HG02840 (cell line): ENCODE data around the gene LRP8.

ENCODE experiments used
- ATAC-seq: cut with Tn5 transposase; IDR thresholded peaks from one replicate; pipeline ENCODE4 v1.9.1; 2021; ENCODE audit warnings: mild to moderate bottlenecking, moderate library complexity, moderate number of reproducible peaks; ENCODE audit not compliant: unreplicated experiment, low FRiP score

LRP8 gene

GRCh38 chr1:53328009-53328461 lies at the start of gene LRP8:
Gene LRP8 (minus strand): TSS chr1:53328070. CDS start chr1:53327912, 158 bp downstream.
- peak; percentile 29 for ATAC-seq

DNA sequence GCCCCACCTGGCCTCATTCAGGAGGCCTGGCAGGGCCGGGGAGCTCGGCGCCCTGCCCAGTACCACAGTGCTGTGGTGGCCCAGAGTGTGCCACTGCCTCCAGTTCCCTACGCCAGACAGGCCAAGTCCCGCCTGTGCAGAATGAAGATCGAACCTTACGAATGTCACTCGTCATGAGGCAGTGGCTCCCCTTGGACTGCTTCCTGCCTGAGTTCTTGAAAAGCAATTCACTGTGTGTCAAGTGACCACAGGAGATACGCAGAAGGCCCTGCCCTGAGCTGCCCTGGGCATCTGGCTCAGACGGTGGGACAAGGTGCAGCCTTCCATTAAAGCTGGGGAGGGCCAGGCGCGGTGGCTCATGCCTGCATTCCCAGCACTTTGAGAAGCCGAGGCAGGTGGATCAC lies 49.6 kb upstream of the LRP8 start:
- no peak for ATAC-seq

- no peak for ATAC-seq
These were observed 49.0 kb upstream of the LRP8 start for GRCh38 chr1:53376742-53377437.

DNA sequence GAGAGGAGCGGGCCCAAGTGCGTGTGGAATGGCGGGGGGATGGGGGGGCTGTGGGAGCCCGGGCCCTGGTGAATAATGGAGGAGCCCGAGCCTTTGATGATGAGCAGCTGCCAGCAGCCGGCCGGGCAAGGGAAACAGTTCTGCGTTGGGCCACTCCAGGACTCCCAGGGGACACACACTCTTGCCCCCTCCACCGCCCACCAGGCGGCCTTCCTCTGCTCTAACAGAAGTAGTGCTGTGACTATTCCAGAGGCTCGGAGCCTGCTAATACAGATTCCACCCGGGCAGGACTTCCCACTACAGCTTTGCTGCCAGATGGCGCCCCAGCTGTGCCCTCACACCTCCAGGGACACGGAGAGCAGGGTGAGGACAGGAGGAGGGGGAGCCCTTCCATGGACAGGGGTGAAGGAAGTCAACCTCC lies 48.2 kb upstream of the LRP8 start:
- ATAC-seq, result no peak

DNA sequence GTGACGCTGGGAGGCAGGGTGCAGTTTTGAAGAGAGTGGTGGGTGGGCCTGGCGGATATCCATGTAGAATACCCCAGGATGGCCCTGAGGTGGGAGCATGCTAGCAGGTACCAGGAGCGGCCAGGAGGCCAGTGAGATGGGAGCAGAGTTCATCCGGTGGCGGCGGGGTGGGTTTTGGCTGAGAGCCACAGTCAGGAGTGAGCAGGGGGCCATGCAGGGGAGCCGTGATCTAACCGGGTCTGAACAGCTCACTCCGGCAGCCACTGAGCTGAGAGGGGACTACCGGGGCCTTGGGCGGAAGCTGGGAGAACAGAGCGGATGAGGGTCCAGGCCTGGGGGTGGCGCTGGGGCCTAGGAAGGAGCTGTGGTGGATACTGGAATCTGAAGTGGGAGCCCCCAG lies 47.6 kb upstream of the LRP8 start:
- ATAC-seq, result no peak

- ATAC-seq, result no peak
These were observed 45.4 kb upstream of the LRP8 start for GRCh38 chr1:53373246-53373645.

GRCh38 chr1:53372501-53372951 lies 44.7 kb upstream of the LRP8 start:
- no peak for ATAC-seq

DNA sequence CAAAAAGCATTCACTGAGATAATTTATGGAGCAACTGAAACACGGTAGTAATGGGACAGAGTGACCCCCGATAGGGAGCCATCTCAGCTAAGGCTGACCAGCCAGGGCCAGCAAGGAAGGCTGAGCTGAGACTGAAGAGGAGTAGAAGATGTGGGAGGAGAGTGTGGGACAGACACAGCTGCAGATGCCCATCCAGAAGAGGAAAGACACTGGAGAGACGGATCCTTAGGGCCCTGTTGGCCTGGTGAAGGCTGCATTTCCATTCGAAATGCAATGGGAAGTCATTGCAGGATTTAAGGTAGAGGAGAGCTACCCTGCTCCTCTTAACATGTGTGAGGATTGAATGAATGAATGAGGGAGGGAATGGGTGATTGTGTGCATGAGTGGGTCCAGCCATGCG lies 44.0 kb upstream of the LRP8 start:
- ATAC-seq, result no peak

DNA sequence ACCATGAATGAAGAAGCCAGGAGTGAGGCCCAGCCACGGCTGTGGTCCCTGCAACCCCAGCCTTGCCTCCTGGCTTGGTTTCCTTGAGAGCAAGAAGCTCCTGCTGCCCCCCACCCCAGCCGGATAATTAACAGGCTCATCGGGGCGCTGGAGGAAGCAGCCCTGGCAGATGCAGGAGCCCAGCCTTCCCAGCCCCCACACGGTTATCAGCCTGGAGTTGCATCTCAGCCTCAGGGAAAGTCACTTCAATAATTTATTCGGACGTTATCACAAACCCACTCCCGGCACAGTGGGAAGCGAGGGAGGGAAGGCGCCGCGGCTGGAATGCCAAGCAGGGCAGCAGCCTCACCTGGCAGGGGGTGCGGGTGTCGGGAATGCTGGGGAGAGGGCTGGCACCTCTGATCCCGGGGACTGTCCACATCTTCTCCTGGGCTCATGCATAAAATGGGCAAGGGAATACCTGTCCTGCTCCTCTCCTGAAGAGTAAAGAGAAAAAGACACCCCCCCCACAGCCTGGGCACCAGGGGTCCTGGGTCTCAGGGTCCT lies 43.3 kb upstream of the LRP8 start:
- ATAC-seq, result no peak

DNA sequence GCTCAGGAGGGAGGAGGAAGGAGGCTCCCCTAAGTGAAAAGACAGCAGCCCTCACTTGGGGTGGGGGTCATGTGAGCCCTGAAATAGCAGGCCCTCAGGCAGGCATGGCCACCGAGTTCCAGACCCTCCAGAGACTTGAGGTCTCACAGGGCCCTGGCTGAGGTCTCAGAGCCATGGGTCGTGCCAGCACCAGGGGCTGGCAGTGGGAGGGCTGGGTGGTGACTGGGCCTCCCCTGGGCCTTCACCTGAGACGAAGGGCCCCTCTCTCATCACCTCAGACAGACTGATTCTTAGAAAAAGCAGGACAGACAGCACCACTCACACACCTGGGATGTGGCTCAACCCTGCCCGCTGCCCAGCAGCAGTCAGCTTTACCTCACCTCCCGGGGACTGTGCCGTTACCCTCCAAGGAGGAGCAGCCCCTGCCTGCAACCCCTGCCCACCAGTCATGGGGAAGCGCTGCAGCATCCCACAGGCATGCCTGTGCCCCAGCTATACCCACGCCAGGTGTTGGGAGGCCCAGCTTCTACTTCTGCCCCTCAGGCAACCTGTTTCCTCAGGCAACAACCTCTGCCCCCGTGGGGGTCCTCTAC lies 42.6 kb upstream of the LRP8 start:
- no peak for ATAC-seq

DNA sequence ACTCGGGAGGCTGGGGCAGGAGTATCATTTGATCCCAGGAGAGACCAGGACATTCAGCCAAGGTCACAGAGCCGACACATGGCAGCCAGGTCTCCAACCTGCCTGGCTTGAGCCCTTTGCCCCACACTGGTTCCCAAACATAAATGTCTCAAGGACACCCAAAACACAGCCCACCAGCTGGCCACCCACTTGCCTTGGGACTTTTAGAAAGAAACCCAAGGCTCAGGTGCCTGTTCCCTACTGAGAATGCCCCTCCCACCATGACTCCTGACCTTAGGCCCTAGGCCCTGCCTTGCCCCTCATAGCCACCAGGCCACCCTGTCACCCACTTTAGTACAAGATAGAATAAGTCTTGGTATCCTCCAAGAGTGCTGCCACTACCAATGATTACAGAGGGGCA lies 41.9 kb upstream of the LRP8 start:
- ATAC-seq, result no peak

GRCh38 chr1:53369034-53369750 lies 41.3 kb upstream of the LRP8 start:
- no peak for ATAC-seq

DNA sequence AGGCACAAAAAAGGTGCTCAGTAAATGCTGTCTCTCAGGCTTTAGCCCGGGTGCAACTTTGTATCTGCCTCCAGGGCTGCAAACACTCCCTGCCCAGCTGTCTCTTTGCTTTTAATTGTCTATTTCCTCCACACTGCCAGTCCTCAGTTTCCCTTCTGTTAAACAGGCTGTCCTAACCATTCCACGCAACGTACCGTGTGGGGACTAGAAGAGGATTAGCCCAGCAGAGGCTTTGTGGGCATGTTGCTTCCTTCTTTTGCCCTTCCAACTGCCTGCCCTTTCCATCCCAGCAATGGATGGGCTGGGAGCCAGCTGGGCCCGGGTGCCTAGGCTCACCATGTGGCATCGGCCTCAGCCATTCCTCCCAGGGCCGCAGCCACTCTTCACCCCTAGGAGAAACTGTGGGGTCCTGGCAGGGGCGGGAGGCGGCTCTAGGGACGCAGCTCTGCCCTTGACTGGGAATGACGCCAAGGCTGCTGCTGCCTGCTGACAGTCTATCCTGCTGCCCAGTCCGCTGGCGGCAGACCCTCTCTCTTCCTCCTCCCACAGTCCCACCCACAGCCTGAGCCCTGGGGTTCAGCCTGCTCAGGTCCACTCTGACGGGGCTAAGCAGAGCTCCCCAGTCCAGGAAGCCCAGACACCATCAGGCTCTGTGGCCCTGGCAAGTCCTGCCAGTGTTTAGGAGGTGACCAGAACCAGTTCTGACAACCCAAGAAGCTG lies 40.6 kb upstream of the LRP8 start:
- ATAC-seq, result no peak

DNA sequence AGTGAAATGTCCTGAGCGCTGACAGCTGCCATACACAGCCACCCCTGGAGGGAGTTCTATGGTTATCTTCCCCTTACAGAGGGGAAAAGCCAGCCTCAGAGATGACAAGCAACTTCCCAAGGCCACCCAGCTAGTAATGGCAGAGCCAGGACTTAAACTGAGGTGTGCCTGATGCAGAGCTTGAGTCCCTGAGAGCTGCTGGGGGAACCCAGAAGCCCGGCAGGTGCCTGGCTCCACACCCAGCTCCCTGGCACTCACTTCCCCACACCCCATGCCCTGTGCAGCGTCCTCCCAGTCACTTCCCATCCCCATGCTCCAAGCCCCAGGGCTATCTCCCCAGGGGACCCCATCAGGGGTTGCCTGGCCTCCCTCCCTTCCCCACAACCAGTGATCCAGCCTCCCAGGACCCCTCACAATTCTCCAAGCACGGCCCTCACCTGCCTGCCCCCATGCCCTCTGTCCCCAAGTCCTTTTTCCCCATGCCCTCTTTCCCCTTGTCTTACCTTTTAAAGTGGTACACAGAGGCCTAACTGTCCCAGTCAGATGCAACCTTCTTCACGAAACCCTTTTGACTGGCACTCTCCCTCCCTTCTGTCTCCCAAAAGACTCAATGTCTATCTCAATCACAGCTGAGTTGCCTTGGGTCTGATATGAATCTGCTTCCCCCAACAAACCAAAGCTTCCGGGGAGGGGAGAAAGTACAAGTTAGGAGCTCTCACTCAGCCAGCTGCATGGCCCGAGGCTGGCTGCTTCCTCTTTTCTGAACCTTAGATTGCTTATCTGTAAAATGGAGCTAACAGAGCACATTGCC lies 39.8 kb upstream of the LRP8 start:
- ATAC-seq, result peak; percentile 62

- no peak for ATAC-seq
These were observed 39.1 kb upstream of the LRP8 start for GRCh38 chr1:53366901-53367502.

GRCh38 chr1:53365437-53366063 lies 37.7 kb upstream of the LRP8 start:
- ATAC-seq, result no peak

DNA sequence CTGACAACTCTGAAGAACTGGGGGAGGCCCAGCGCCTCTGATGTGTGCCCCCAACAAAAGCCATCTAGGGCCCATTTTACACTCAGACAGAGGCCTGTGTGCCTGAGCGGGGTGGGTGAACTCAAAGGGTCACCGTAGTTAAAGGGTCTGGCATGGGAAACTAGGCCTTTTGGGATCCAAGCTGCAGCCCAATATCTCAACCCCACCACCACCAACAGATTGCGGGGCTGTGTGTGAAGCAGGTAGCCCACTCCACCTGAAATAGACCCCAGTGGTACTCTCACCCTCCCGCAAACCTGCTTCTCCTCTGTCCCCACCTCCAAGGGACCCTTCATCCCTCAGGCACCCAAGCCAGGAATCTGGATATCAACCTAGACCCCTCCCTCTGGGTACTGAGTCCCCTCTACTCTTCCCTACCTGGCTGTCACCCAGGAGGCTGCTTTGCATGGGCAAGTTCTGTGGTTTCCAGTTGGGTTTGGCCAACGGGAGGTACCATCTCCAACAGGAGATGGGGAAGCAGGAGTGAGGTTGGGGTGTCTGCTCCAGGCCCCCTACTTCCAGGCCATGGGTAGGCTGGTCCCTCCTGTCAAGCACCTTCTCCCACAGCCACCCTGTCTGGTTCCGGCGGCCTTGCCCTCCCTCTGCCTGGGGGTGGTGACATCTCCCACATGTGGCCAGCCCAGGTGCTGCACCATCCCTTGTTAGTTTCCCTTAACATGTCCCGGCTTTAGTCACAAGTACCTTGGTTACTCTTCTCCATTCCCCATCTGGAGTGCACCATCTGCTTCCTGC lies 35.2 kb upstream of the LRP8 start:
- ATAC-seq, result no peak

- ATAC-seq, result no peak
These were observed 34.4 kb upstream of the LRP8 start for GRCh38 chr1:53362270-53362669.
